Mucosa of descending colon (tissue), 3 donors: ENCODE results near the gene C1QA. TPM values are rescaled to one million over a fixed set of nuclear protein-coding genes. Genes with fewer than 3 reads are reported as not detected.
A peak's percentile ranks its signal among the peaks of the same experiment; 100 is the strongest.

Source experiments
- ATAC-seq: fragments of 200-7000 bp; cut with Tn5 transposase; one replicate; pipeline ENCODE4 v1.9.1; 2020; ENCODE audit warnings: mild to moderate bottlenecking, moderate library complexity
- DNase-seq, 3 donors: peaks; one replicate each; pipeline ENCODE4 v3.0.0-alpha.2; 2020
- H3K36me3 ChIP-seq: fragments of 200-600 bp; one replicate; pipeline ENCODE4 v1.8.0; 2021; ENCODE audit warnings: low read depth, mild to moderate bottlenecking
- H3K4me1 ChIP-seq: fragments of 200-600 bp; one replicate; pipeline ENCODE4 v1.8.0; 2021; ENCODE audit warnings: low read depth, mild to moderate bottlenecking
- H3K4me3 ChIP-seq: fragments of 200-600 bp; one replicate; pipeline ENCODE4 v1.8.0; 2021; ENCODE audit warnings: mild to moderate bottlenecking
- H3K9me3 ChIP-seq: fragments of 200-600 bp; one replicate; pipeline ENCODE4 v1.8.0; 2021; ENCODE audit warnings: mild to moderate bottlenecking
- CTCF ChIP-seq: fragments of 200-600 bp; IDR thresholded peaks from one replicate; pipeline ENCODE4 v1.8.0; 2022; ENCODE audit warnings: antibody characterized with exemption, mild to moderate bottlenecking
- intact Hi-C, 2 donors: fragments of 100-400 bp; cut with DNase I in 1 of 2; cut with micrococcal nuclease in 1 of 2; formaldehyde crosslinking; loops; one replicate each; pipeline versions ENCODE4 v1.11.0 to v1.11.1; 2022; cut with DNase I, micrococcal nuclease
- total RNA-seq, 3 donors: library from RNA; stranded (reverse); fragmentation: NEBNext Ultra II Directional in 2 of 3; extraction: Animal tissue kit (Norgen Biotek cat#: 25700) in 2 of 3; gene quantifications; one replicate each; pipeline versions ENCODE4 v1.2.1 to v1.2.4, GENCODE V29; 2021 to 2023
- donor health status: DM: no; HTN: no; CAD: no; lungs with moderate emphysema.
- donor health status: DM: no; HTN: no; CAD: no.
- donor health status: DM: no; HTN: yes; CAD: no.

C1QA gene
- total RNA-seq, 3 donors from 2014 or later: 30.1 to 167 (median 134) TPM

DNA sequence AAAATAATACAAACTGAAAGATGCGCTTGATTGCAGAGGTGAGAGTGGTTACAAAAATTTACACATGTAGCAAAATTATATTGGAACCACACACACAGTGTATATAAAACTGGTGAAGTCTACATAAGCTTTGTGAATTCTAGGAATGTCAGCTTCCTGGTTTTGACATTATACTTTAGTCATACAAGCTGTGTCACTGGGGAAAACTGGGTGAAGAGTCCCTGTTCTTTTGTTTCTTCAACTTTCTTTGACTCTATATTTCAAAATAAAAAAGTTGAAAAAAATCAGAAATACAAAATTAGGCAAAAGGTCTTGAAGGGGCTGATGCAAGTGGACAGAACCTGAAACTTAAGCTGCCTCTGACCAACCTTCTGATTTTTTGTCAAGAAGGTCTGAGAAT lies 10.0 kb downstream of the C1QA start:
- H3K9me3 ChIP-seq: no peaks in the 10 kb centered on the region
- TF ChIP-seq CTCF: no peak
- no peak overlapping the region for H3K4me3 ChIP-seq
- DNase-seq: no peak
- no peaks in the 10 kb centered on the region for H3K36me3 ChIP-seq
- intact Hi-C loops: no loop called here
- H3K4me1 ChIP-seq: no peaks in the 10 kb centered on the region
- no peak for ATAC-seq

- no peak for ATAC-seq
- no peaks in the 10 kb centered on the region for H3K4me1 ChIP-seq
Observed at GRCh38 chr1:22650089-22650693, 13.8 kb downstream of the C1QA start.

DNA sequence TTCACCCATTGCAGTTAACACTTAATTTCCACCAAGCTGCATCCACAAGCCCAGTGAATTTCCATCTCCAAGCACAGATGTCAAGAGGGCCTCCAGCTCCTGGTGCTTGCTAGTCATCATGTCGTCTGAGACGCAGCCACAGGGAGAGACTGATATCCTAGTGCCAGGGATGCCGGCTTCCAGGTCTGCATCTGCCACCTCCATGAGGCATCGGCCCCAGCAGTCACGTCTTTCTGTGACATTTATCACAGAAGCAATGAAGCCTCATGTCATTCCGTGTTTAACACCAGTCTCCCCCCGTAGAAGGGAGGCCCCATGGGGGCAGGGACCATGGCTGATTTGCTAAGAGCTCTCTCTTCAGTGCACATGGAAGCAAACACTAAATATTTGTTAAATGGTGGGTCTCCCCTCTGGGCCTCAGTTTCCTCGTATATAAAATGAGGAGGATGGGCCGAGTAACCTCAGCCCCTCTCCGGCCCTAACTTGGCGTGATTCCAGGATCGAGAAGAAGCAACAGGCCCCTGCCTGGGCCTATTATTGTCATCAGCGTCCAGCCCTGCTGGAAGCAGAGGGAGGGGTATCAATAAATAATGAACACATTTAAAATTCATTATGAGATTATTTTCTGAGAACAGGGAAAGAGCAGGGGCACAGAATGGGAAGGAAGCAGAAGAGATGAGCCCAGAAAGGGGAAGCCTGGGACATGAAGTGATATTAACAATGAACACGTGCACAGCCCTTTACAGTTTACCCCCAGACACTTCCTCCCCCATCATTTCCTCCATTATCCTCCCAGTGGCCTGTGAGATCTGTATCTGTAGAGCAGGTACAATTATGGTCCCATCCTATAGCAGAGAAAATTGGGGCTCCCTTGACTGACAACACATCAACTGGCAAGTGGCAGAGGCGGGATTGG lies 15.8 kb downstream of the C1QA start:
- H3K4me3 ChIP-seq: no peak overlapping the region
- peak; percentile 29 for ATAC-seq
- intact Hi-C loops: no loop called here

More at GRCh38 chr1:22650089-22650693, 13.8 kb downstream of the C1QA start:
- DNase-seq: no peak
- intact Hi-C loops: no loop called here
- Histone ChIP-seq H3K9me3 (no peaks in the 10 kb centered on the region), H3K36me3 (no peaks in the 10 kb centered on the region), H3K4me3 (no peak overlapping the region)
- no peak for TF ChIP-seq CTCF

DNA sequence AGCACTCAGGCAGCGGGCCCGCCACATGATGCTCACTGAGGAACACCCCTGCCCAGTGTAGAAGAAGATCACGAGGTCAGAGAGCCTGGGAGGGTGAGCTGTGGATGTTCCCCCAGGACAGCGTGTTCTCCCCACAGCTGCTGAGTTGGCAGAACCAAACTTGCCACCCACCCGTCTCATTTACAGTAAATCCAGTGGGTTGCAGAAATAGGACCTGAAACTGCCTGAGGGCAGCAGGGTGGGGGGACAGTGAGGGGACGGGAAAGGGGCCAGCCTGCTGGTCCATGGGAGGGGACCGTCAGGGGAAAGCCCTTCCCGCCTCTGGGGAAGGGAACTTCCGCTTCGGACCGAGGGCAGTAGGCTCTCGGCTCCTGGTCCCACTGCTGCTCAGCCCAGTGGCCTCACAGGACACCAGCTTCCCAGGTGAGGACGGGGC lies 16.5 kb downstream of the C1QA start, which contains the start of gene C1QB:
C1QB (plus strand) TSS at position 356 of the 436 bp plus-strand sequence. CDS start 6,227 bp downstream, outside the sequence.
- TF ChIP-seq CTCF: no peak
- DNase-seq (no peak), ATAC-seq (peak; percentile 57)
- intact Hi-C loops: no loop called here
- Histone ChIP-seq H3K4me1 (no peaks in the 10 kb centered on the region), H3K36me3 (no peaks in the 10 kb centered on the region), H3K9me3 (no peaks in the 10 kb centered on the region), H3K4me3 (no peak within 1 kb of the TSS)

More for the DNA sequence above, 15.8 kb downstream of the C1QA start:
- H3K36me3 ChIP-seq: no peaks in the 10 kb centered on the region
- no peak for TF ChIP-seq CTCF
- H3K4me1 ChIP-seq: no peaks in the 10 kb centered on the region
- DNase-seq: no peak
- H3K9me3 ChIP-seq: no peaks in the 10 kb centered on the region

DNA sequence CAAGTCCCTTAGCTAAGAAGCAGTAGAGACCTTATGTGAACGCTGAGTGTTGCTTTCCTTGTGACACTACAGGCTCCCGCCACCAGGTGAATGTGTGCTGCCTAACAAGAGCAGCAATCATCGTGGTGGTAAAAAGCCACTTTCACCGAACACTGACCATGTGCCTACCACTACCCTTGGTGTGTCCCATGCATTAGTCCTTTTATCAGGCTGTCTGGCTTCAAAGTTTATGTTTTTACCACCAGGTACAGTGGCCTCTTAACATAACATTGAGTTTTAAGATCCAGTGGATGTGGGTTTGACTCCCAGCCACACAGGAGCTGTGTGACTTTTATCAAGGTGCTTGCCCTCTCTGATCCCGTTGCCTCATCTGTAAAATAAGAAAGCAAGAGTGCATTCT lies 18.3 kb downstream of the C1QA start:
- Histone ChIP-seq H3K9me3 (no peaks in the 10 kb centered on the region), H3K4me1 (no peaks in the 10 kb centered on the region), H3K36me3 (no peaks in the 10 kb centered on the region), H3K4me3 (no peak overlapping the region)
- DNase-seq (no peak), ATAC-seq (no peak)
- TF ChIP-seq CTCF: no peak
- intact Hi-C loops: no loop called here
